Mesenchymal stem cell (in vitro differentiated cells and primary cell): ENCODE data around the gene CYP24A1.

Experiments
- DNase-seq: peaks from one replicate; pipeline ENCODE4 v3.0.0-alpha.2; 2013
- H2AFZ ChIP-seq: one replicate; pipeline ENCODE4 v1.6.1; 2013; ENCODE audit warnings: low read depth, mild to moderate bottlenecking, control low read depth, inconsistent platforms, low read length, moderate library complexity
- H2AK5ac ChIP-seq: 2 replicates; pipeline ENCODE4 v1.6.1; 2013; ENCODE audit warnings: low read length, moderate library complexity, mild to moderate bottlenecking, inconsistent platforms; ENCODE audit not compliant: severe bottlenecking
- H2BK120ac ChIP-seq: one replicate; pipeline ENCODE4 v1.6.1; 2013; ENCODE audit warnings: low read depth, mild to moderate bottlenecking, inconsistent platforms, low read length, moderate library complexity
- H2BK12ac ChIP-seq, 2 experiments: one replicate each; pipeline ENCODE4 v1.6.1; 2013; ENCODE audit warnings: inconsistent platforms in 2 of 2, low read length in 2 of 2, mild to moderate bottlenecking in 2 of 2, moderate library complexity in 2 of 2, control low read depth in 1 of 2
- H2BK15ac ChIP-seq: one replicate; pipeline ENCODE4 v1.6.1; 2013; ENCODE audit warnings: mild to moderate bottlenecking, low read depth, inconsistent platforms; ENCODE audit not compliant: poor library complexity, severe bottlenecking
- H2BK5ac ChIP-seq: 2 replicates; pipeline ENCODE4 v1.6.1; 2013; ENCODE audit warnings: low read depth, mild to moderate bottlenecking, low read length, control low read depth, inconsistent platforms; ENCODE audit not compliant: poor library complexity, severe bottlenecking
- H3K14ac ChIP-seq, 2 experiments: one replicate each; pipeline ENCODE4 v1.6.1; 2013; ENCODE audit warnings: inconsistent platforms in 2 of 2, low read length in 2 of 2, control low read depth in 1 of 2, mild to moderate bottlenecking in 1 of 2, moderate library complexity in 1 of 2
- H3K18ac ChIP-seq, 2 experiments: one replicate each; pipeline ENCODE4 v1.6.1; 2013; ENCODE audit warnings: inconsistent platforms in 2 of 2, low read length in 2 of 2, control low read depth in 1 of 2, low read depth in 1 of 2, mild to moderate bottlenecking in 1 of 2
- H3K23ac ChIP-seq, 2 experiments: one replicate each; pipeline ENCODE4 v1.6.1; 2013; ENCODE audit warnings: inconsistent platforms in 2 of 2, low read length in 2 of 2, mild to moderate bottlenecking in 2 of 2, moderate library complexity in 2 of 2, control low read depth in 1 of 2
- H3K27ac ChIP-seq: 2 replicates; pipeline ENCODE4 v1.5.1; 2013; ENCODE audit warnings: mild to moderate bottlenecking, moderate library complexity, low read length, control low read depth, inconsistent platforms; ENCODE audit not compliant: poor library complexity, severe bottlenecking
- H3K27me3 ChIP-seq, 2 experiments: 2 replicates each; pipeline versions ENCODE4 v1.6.1 to v1.7.0; 2013; ENCODE audit warnings: low read length in 2 of 2, mild to moderate bottlenecking in 2 of 2, moderate library complexity in 2 of 2, control low read depth in 1 of 2, inconsistent platforms in 1 of 2; ENCODE audit not compliant: control insufficient read depth in 1 of 2, insufficient read depth in 1 of 2
- H3K36me3 ChIP-seq, 2 experiments: 2 replicates each; pipeline versions ENCODE4 v1.6.1 to v1.7.0; 2013; ENCODE audit warnings: low read length in 2 of 2, control low read depth in 1 of 2, inconsistent platforms in 1 of 2, low read depth in 1 of 2, mild to moderate bottlenecking in 1 of 2; ENCODE audit not compliant: insufficient read depth in 2 of 2, control insufficient read depth in 1 of 2
- H3K4ac ChIP-seq, 2 experiments: one replicate each; pipeline ENCODE4 v1.6.1; 2013; ENCODE audit warnings: inconsistent platforms in 2 of 2, low read length in 2 of 2, mild to moderate bottlenecking in 2 of 2, moderate library complexity in 2 of 2, control low read depth in 1 of 2, low read depth in 1 of 2
- H3K4me1 ChIP-seq: 2 replicates; pipeline ENCODE4 v1.6.1; 2013; ENCODE audit warnings: low read depth, low read length, control low read depth; ENCODE audit not compliant: control insufficient read depth, insufficient read depth
- H3K4me2 ChIP-seq: 2 replicates; pipeline ENCODE4 v1.6.1; 2013; ENCODE audit warnings: low read length, mild to moderate bottlenecking, inconsistent platforms; ENCODE audit not compliant: poor library complexity, severe bottlenecking
- H3K4me3 ChIP-seq, 2 experiments: 2 replicates each; pipeline versions ENCODE4 v1.5.1 to v1.7.0; 2013; ENCODE audit warnings: low read length in 2 of 2, mild to moderate bottlenecking in 2 of 2, control low read depth in 1 of 2, low read depth in 1 of 2; ENCODE audit not compliant: insufficient read depth in 1 of 2
- H3K79me1 ChIP-seq: replicated peaks from 2 replicates; pipeline ENCODE4 v1.6.1; 2013; ENCODE audit warnings: mild to moderate bottlenecking, control low read depth, low read length, inconsistent platforms; ENCODE audit not compliant: poor library complexity, severe bottlenecking
- H3K9ac ChIP-seq: 2 replicates; pipeline ENCODE4 v1.7.0; 2013; ENCODE audit warnings: mild to moderate bottlenecking, low read length, moderate library complexity
- H3K9me3 ChIP-seq: 2 replicates; pipeline ENCODE4 v1.7.0; 2013; ENCODE audit warnings: mild to moderate bottlenecking, low read length; ENCODE audit not compliant: control insufficient read depth
- H4K8ac ChIP-seq: one replicate; pipeline ENCODE4 v1.6.1; 2013; ENCODE audit warnings: inconsistent platforms, mild to moderate bottlenecking, low read length, moderate library complexity
- H4K91ac ChIP-seq: one replicate; pipeline ENCODE4 v1.6.1; 2013; ENCODE audit warnings: mild to moderate bottlenecking, low read length, inconsistent platforms
- WGBS: methylation state at CpG from one replicate; pipeline ENCODE4 v1.1.7; 2013; ENCODE audit warnings: mixed read lengths; 5-methylcytosine and 5-hydroxymethylcytosine counted together

Gene CYP24A1

DNA sequence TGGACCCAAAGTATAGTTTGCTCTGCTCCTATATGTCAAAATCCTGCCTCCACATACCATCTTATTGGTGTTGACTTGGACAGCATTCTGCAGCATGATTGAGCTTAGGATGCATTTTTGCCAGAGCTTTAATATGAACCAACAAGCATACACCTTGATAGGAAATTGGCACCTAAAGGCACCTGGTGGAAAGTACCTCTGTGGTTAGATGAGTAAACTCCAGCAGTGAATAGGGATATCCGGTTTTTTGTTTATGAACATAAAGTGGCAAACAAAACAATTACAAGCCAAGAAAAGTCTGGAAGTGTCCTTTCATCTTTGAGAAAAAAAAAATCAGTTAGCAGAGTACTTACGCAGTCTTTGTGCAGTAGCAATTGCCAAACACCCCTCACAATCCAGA, 6.2 kb upstream of the CYP24A1 start:
- peaks cover 22 to 37% of the 10 kb centered on the region in 2 experiments for H3K27me3 ChIP-seq
- no peak overlapping the region for H4K91ac ChIP-seq
- H3K9ac ChIP-seq: no peak overlapping the region
- no peak overlapping the region for H3K4me2 ChIP-seq
- H3K23ac ChIP-seq: no peak overlapping the region
- no peaks in the 10 kb centered on the region for H3K4me1 ChIP-seq
- no peak overlapping the region for H3K18ac ChIP-seq
- H3K14ac ChIP-seq: no peak overlapping the region
- no peaks in the 10 kb centered on the region for H3K79me1 ChIP-seq
- H3K4me3 ChIP-seq: no peak overlapping the region
- no peak overlapping the region for H2BK5ac ChIP-seq
- no peak overlapping the region for H3K4ac ChIP-seq
- no peak overlapping the region for H3K27ac ChIP-seq
- no peaks in the 10 kb centered on the region for H3K9me3 ChIP-seq
- DNase-seq: no peak
- no peak overlapping the region for H2BK15ac ChIP-seq
- WGBS: 83% methylated on average over 1 of the region's 2 CpGs
- no peak overlapping the region for H2AK5ac ChIP-seq
- no peak overlapping the region for H2BK120ac ChIP-seq
- no peak overlapping the region for H2BK12ac ChIP-seq
- no peak overlapping the region for H4K8ac ChIP-seq
- H2AFZ ChIP-seq: no peak overlapping the region
- H3K36me3 ChIP-seq: no peaks in the 10 kb centered on the region

DNA sequence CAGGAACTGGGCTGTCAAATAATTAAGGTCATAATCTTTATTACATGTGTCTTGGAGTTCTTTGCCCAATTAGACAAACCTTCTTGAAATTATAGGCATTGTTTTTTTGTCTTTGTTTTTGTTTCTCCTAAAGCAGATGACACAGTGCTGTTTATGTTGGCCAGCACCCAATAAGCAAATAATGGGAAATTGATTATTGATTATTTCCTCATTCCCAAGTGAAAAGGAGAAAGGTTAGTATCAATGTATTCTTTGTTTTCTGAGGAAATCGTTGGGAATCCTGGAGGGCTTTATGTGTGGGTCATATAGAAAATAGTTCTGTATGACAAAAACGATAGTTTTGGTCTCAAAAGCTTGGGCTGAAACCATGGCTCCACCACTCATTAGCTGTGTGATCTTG, 4.5 kb upstream of the CYP24A1 start:
- no peak overlapping the region for H2BK5ac ChIP-seq
- no peak overlapping the region for H3K4me3 ChIP-seq
- no peak overlapping the region for H3K18ac ChIP-seq
- H3K14ac ChIP-seq: no peak overlapping the region
- H2BK15ac ChIP-seq: no peak overlapping the region
- H3K27me3 ChIP-seq: peaks cover 35 to 44% of the 10 kb centered on the region in 2 experiments
- H3K79me1 ChIP-seq: no peaks in the 10 kb centered on the region
- H3K9me3 ChIP-seq: no peaks in the 10 kb centered on the region
- no peak overlapping the region for H3K27ac ChIP-seq
- no peak overlapping the region for H4K91ac ChIP-seq
- H3K9ac ChIP-seq: no peak overlapping the region
- no peak overlapping the region for H3K4ac ChIP-seq
- H3K4me2 ChIP-seq: no peak overlapping the region
- H2BK12ac ChIP-seq: no peak overlapping the region
- H2BK120ac ChIP-seq: no peak overlapping the region
- no peak overlapping the region for H4K8ac ChIP-seq
- 70% methylated on average over 2 of the region's 2 CpGs for WGBS
- no peaks in the 10 kb centered on the region for H3K36me3 ChIP-seq
- no peak for DNase-seq
- no peak overlapping the region for H3K23ac ChIP-seq
- peaks cover 11% of the 10 kb centered on the region for H3K4me1 ChIP-seq
- no peak overlapping the region for H2AK5ac ChIP-seq
- H2AFZ ChIP-seq: no peak overlapping the region

DNA sequence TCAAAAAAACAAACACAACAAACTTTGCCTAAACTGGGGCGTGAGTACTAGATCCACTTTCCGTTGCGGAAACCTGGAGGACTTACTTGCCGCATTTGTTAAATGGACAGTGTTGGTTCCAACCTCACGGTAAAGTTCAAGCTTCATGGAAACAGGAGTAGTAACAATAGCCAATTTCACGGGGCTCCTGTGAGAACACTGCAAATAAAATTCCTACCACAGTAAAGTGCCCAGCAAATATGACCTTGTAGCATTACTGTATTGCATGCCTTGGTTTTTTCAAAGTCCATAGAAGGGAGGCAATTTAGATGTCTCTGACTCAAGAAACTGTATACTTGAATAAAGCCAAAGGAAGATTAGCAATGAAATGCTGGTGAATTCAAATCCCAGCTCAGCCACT, 3.6 kb upstream of the CYP24A1 start:
- H3K27ac ChIP-seq: no peak overlapping the region
- no peak overlapping the region for H2BK15ac ChIP-seq
- H3K4me2 ChIP-seq: no peak overlapping the region
- H3K23ac ChIP-seq: no peak overlapping the region
- DNase-seq: no peak
- no peaks in the 10 kb centered on the region for H3K9me3 ChIP-seq
- no peak overlapping the region for H4K91ac ChIP-seq
- H3K36me3 ChIP-seq: no peaks in the 10 kb centered on the region
- no peak overlapping the region for H2BK12ac ChIP-seq
- no peak overlapping the region for H2BK5ac ChIP-seq
- H2BK120ac ChIP-seq: no peak overlapping the region
- no peak overlapping the region for H2AFZ ChIP-seq
- H3K9ac ChIP-seq: no peak overlapping the region
- no peak overlapping the region for H3K4ac ChIP-seq
- H3K27me3 ChIP-seq: peaks cover 38 to 46% of the 10 kb centered on the region in 2 experiments
- no peak overlapping the region for H2AK5ac ChIP-seq
- no peak overlapping the region for H3K4me3 ChIP-seq
- no peak overlapping the region for H3K18ac ChIP-seq
- no peaks in the 10 kb centered on the region for H3K79me1 ChIP-seq
- WGBS: 73% methylated on average over 6 of the region's 6 CpGs
- no peak overlapping the region for H3K14ac ChIP-seq
- no peak overlapping the region for H4K8ac ChIP-seq
- peaks cover 19% of the 10 kb centered on the region for H3K4me1 ChIP-seq

DNA sequence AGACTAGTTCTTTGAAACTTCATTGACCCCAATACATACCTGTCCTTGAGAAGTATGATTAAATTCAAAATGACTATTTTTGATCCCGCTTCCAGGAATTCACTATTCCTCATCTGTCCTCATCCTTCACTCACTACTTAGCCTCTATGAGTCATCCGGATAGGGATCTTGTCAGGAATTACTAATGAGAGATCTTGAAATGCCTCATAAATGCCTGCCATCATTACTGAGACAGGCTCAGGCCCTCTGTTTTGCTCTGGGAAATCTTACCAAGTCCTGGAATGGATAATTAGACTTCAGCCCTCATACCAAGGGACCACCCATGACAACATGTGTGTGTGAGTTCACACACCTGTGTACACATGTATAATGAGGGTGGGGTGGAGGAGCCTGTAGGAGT, 2.8 kb upstream of the CYP24A1 start:
- H3K4me3 ChIP-seq: no peak overlapping the region
- H4K91ac ChIP-seq: no peak overlapping the region
- no peak overlapping the region for H3K14ac ChIP-seq
- no peak overlapping the region for H2AFZ ChIP-seq
- no peak overlapping the region for H3K18ac ChIP-seq
- H2BK120ac ChIP-seq: no peak overlapping the region
- H2BK5ac ChIP-seq: no peak overlapping the region
- no peak overlapping the region for H2BK12ac ChIP-seq
- H3K4ac ChIP-seq: no peak overlapping the region
- H3K4me1 ChIP-seq: peaks cover 19% of the 10 kb centered on the region
- H3K36me3 ChIP-seq: no peaks in the 10 kb centered on the region
- no peaks in the 10 kb centered on the region for H3K9me3 ChIP-seq
- peaks cover 44 to 49% of the 10 kb centered on the region in 2 experiments for H3K27me3 ChIP-seq
- H4K8ac ChIP-seq: no peak overlapping the region
- no peaks in the 10 kb centered on the region for H3K79me1 ChIP-seq
- WGBS: 88% methylated on average over 2 of the region's 2 CpGs
- H2BK15ac ChIP-seq: no peak overlapping the region
- H3K9ac ChIP-seq: no peak overlapping the region
- H3K27ac ChIP-seq: no peak overlapping the region
- no peak overlapping the region for H3K4me2 ChIP-seq
- H2AK5ac ChIP-seq: no peak overlapping the region
- no peak overlapping the region for H3K23ac ChIP-seq
- no peak for DNase-seq
